ENCODE measurements around the gene PEPD.

Gene PEPD

GRCh38 chr19:33461256-33462111 is 60.1 kb downstream of the PEPD start:
- no peak for DNase-seq (ENCODE audit: low read depth)
- no peak overlapping the region for H3K4me3 ChIP-seq (ENCODE audit: low read length)
- TF ChIP-seq CTCF (IDR thresholded peaks at IDR 0.05; ENCODE audit: insufficient read depth, low read depth, low read length, missing control alignments) = no peak

GRCh38 chr19:33460221-33460908 is 61.2 kb downstream of the PEPD start:
- TF ChIP-seq CTCF (IDR thresholded peaks at IDR 0.05; ENCODE audit: insufficient read depth, low read depth, low read length, missing control alignments) = no peak
- DNase-seq (ENCODE audit: low read depth) = no peak
- H3K4me3 ChIP-seq (ENCODE audit: low read length) = no peak overlapping the region

DNA sequence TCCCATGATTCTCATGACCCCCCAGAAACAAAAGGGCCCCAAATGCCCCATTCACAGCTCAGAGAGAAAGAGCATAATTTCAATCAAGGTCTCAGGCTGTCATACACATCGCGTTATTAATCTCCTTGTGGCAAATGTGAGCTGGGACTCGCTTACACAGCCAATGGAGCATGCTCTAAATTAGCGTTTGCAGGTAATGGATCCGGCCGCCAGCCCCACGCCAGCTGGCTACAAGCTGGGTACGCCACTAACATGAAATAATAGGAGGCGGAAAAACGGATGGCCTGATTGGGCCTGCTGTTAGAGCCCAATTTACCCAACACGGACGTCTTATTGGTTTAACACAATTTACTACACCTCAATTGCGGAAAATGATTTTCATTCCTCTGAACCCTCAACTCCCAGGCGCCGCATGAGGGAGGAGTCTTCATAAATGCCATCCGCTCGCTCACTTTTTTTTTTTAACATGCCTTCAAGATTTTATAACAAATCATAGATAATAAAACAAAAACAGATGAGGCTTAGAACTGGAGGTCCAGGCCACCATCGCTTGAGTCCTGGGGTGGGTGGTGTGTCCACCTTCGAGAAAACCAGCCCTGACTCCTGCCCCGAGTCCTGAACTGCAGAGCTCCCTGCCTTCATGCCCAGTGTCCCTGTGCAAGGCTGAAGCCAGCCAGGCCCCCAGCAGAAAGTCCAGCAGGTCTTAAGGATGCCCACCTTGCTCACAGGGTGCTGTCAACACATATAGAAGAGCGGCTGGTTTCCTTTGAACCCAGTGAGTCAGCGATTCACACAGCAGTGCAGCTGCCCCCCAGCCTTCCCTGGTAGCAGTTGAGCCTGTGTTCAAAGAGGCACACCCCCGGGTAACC is 62.1 kb downstream of the PEPD start:
- H3K4me3 ChIP-seq (ENCODE audit: low read length) = no peak overlapping the region
- DNase-seq (ENCODE audit: low read depth) = no peak
- no peak for TF ChIP-seq CTCF (IDR thresholded peaks at IDR 0.05; ENCODE audit: insufficient read depth, low read depth, low read length, missing control alignments)

GRCh38 chr19:33458807-33459206 is 62.8 kb downstream of the PEPD start:
- no peak for TF ChIP-seq CTCF (IDR thresholded peaks at IDR 0.05; ENCODE audit: insufficient read depth, low read depth, low read length, missing control alignments)
- DNase-seq (ENCODE audit: low read depth) = no peak
- H3K4me3 ChIP-seq (ENCODE audit: low read length) = no peak overlapping the region

DNA sequence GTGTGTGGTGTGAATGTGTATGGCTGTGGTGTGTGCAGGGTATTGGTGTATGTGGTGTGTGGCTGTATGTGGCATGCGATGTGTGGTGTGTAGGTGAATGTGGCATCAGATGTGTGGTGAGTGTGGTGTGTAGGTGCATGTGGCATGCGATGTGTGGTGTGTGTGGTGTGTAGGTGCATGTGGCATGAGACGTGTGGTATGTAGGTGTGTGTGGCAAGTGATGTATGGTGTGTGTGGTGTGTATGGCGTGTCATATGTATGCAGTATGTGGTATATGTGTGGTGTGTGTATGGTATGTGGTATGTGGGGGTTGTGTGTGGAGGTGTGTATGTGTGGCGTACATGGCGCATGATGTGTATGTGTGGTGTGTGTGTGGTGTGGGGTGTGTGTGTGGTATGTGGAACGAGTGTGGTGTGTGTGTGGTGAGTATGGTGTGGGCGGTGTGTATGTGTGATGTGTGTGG is 63.4 kb downstream of the PEPD start:
- H3K4me3 ChIP-seq (ENCODE audit: low read length) = no peak overlapping the region
- no peak for DNase-seq (ENCODE audit: low read depth)
- no peak for TF ChIP-seq CTCF (IDR thresholded peaks at IDR 0.05; ENCODE audit: insufficient read depth, low read depth, low read length, missing control alignments)

DNA sequence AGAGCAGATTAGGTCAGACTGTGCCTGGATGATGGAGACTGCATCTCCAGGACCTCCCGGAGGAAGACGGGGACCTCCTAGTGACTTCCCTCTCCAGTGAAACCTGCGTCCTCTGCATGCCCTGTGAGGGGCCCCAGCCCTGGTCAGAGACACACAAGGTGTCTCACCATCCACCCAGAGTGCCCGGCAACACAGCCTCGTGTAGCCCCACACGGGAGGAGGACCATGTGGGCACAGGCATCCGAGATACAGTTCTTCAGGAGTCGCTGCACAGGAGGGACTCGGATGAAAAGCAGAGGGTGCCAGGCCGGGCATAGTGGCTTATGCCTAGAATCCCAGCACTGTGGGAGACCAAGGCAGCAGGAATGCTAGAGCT is 64.8 kb downstream of the PEPD start:
- H3K4me3 ChIP-seq (ENCODE audit: low read length) = no peak overlapping the region
- no peak for TF ChIP-seq CTCF (IDR thresholded peaks at IDR 0.05; ENCODE audit: insufficient read depth, low read depth, low read length, missing control alignments)
- no peak for DNase-seq (ENCODE audit: low read depth)
